RWPE2 (cell line): ENCODE data around the gene DAPK2.

ENCODE experiments used
- ATAC-seq: fragments of 200-7000 bp; cut with Tn5 transposase; 3 replicates; pipeline ENCODE4 v1.9.1; 2021; ENCODE audit warnings: low read depth
- DNase-seq: peaks from one replicate; pipeline ENCODE4 v3.0.0-alpha.2; 2020; ENCODE audit warnings: low spot score
- H3K27ac ChIP-seq: fragments of 450-650 bp; 2 replicates; pipeline ENCODE4 v1.5.1; 2017; ENCODE audit warnings: mild to moderate bottlenecking; ENCODE audit not compliant: poor library complexity, severe bottlenecking
- H3K27me3 ChIP-seq: fragments of 250-450 bp; sonication (Bioruptor Pico); 2 replicates; pipeline ENCODE4 v1.5.1; 2021; ENCODE audit warnings: mild to moderate bottlenecking, moderate library complexity; ENCODE audit not compliant: insufficient read depth, poor library complexity, severe bottlenecking
- H3K36me3 ChIP-seq: fragments of 250-450 bp; sonication (Bioruptor Pico); 2 replicates; pipeline ENCODE4 v1.5.1; 2020; ENCODE audit warnings: low read depth, mild to moderate bottlenecking, moderate library complexity
- H3K4me1 ChIP-seq: fragments of 250-450 bp; sonication (Bioruptor Pico); 2 replicates; pipeline ENCODE4 v1.5.1; 2021; ENCODE audit warnings: mild to moderate bottlenecking, moderate library complexity; ENCODE audit not compliant: insufficient read depth, poor library complexity, severe bottlenecking
- H3K4me3 ChIP-seq: fragments of 250-450 bp; sonication (Bioruptor Pico); 2 replicates; pipeline ENCODE4 v1.5.1; 2021; ENCODE audit warnings: mild to moderate bottlenecking, moderate library complexity; ENCODE audit not compliant: severe bottlenecking
- H3K9me3 ChIP-seq: fragments of 250-450 bp; sonication (Bioruptor Pico); 2 replicates; pipeline ENCODE4 v1.5.1; 2021; ENCODE audit warnings: mild to moderate bottlenecking, moderate library complexity; ENCODE audit not compliant: severe bottlenecking
- CTCF ChIP-seq: fragments of 450-650 bp; IDR thresholded peaks from one replicate; pipeline ENCODE4 v1.5.1; 2017; ENCODE audit warnings: mild to moderate bottlenecking, moderate library complexity; ENCODE audit not compliant: poor library complexity, severe bottlenecking

Gene DAPK2

GRCh38 chr15:63893866-63894661 lies 152.2 kb downstream of the DAPK2 start:
- no peak for TF ChIP-seq CTCF
- Histone ChIP-seq H3K36me3 (no peaks in the 10 kb centered on the region), H3K27ac (no peak overlapping the region), H3K4me3 (no peak overlapping the region), H3K27me3 (no peaks in the 10 kb centered on the region), H3K4me1 (no peaks in the 10 kb centered on the region), H3K9me3 (no peaks in the 10 kb centered on the region)
- no peak; the same call in 2 of the 3 replicates for ATAC-seq
- no peak for DNase-seq

GRCh38 chr15:63892794-63893441 lies 153.4 kb downstream of the DAPK2 start:
- Histone ChIP-seq H3K9me3 (no peaks in the 10 kb centered on the region), H3K27me3 (no peaks in the 10 kb centered on the region), H3K4me1 (no peaks in the 10 kb centered on the region), H3K4me3 (no peak overlapping the region), H3K27ac (no peak overlapping the region), H3K36me3 (no peaks in the 10 kb centered on the region)
- no peak for TF ChIP-seq CTCF
- ATAC-seq, result no peak
- DNase-seq, result no peak

GRCh38 chr15:63891768-63892133 lies 154.5 kb downstream of the DAPK2 start:
- no peak for DNase-seq
- Histone ChIP-seq H3K4me3 (no peak overlapping the region), H3K9me3 (no peaks in the 10 kb centered on the region), H3K27ac (no peak overlapping the region), H3K36me3 (no peaks in the 10 kb centered on the region), H3K27me3 (no peaks in the 10 kb centered on the region), H3K4me1 (no peaks in the 10 kb centered on the region)
- no peak for TF ChIP-seq CTCF
- no peak for ATAC-seq

- Histone ChIP-seq H3K4me3 (no peak overlapping the region), H3K36me3 (no peaks in the 10 kb centered on the region), H3K4me1 (no peaks in the 10 kb centered on the region), H3K27me3 (no peaks in the 10 kb centered on the region), H3K9me3 (no peaks in the 10 kb centered on the region), H3K27ac (no peak overlapping the region)
- peak; percentile 98 for TF ChIP-seq CTCF
- ATAC-seq (peak; percentile 82), DNase-seq (no peak)
These were observed 155.1 kb downstream of the DAPK2 start for GRCh38 chr15:63891079-63891767.
